SK-N-SH (cell line): Measurements from ENCODE around the gene KMT5C. TPM values are rescaled to one million over a fixed set of nuclear protein-coding genes. Genes with fewer than 3 reads are reported as not detected.

Experiments used
- CTCF ChIA-PET: fragments of 300-600, 350-600 bp; formaldehyde crosslinking; extraction: SDS; loops from one replicate; lab custom pipeline; 2021; lab: Yijun Ruan, JAX
- POLR2A ChIA-PET: fragments of 350-600 bp; sonication (Branson Sonifier 250); formaldehyde crosslinking; extraction: SDS; loops from one replicate; lab custom pipeline; 2020; ENCODE audit warnings: antibody characterized with exemption, inconsistent platforms; lab: Yijun Ruan, JAX
- DNase-seq: peaks from one replicate; pipeline ENCODE4 v3.0.0; 2012
- H2AFZ ChIP-seq: fragments of 200-600 bp; sonication (generic); 2 replicates; pipeline ENCODE4 v1.8.1; 2016; ENCODE audit warnings: antibody characterized with exemption, mild to moderate bottlenecking, low read depth
- H3F3A ChIP-seq: fragments of 200-600 bp; sonication (generic); replicated peaks from 2 replicates; pipeline ENCODE3; 2016; ENCODE audit warnings: antibody characterized with exemption, mild to moderate bottlenecking; ENCODE audit not compliant: insufficient read depth
- H3K27ac ChIP-seq, 2 experiments: fragments of 200-500 bp in 1 of 2; fragments of 200-600 bp in 1 of 2; sonication (Bioruptor generic) in 1 of 2; sonication (generic), shearing (Covaris generic) in 1 of 2; 2 replicates each; pipeline versions ENCODE4 v1.5.1 to v1.6.1; 2014 to 2016; ENCODE audit warnings: low read depth in 2 of 2, inconsistent platforms in 1 of 2, low read length in 1 of 2, mild to moderate bottlenecking in 1 of 2, mixed read lengths in 1 of 2
- H3K27me3 ChIP-seq: fragments of 200-600 bp; sonication (generic), shearing (Covaris generic); 2 replicates; pipeline ENCODE4 v1.6.1; 2016; ENCODE audit warnings: mixed run types; ENCODE audit not compliant: insufficient read depth
- H3K36me3 ChIP-seq, 2 experiments: fragments of 200-500 bp in 1 of 2; fragments of 200-600 bp in 1 of 2; sonication (Bioruptor generic) in 1 of 2; sonication (generic) in 1 of 2; replicated peaks in 1 of 2; 2 replicates each; pipeline versions ENCODE3 to v1.5.1; 2014 to 2016; ENCODE audit warnings: low read length in 1 of 2, mild to moderate bottlenecking in 1 of 2; ENCODE audit not compliant: insufficient read depth in 2 of 2, control insufficient read depth in 1 of 2
- H3K4me1 ChIP-seq, 2 experiments: fragments of 200-500 bp in 1 of 2; fragments of 200-600 bp in 1 of 2; sonication (Bioruptor generic) in 1 of 2; sonication (generic), shearing (Covaris generic) in 1 of 2; 2 replicates each; pipeline versions ENCODE4 v1.5.1 to v1.6.1; 2014 to 2016; ENCODE audit warnings: low read depth in 1 of 2, low read length in 1 of 2, mixed run types in 1 of 2; ENCODE audit not compliant: insufficient read depth in 2 of 2, control insufficient read depth in 1 of 2
- H3K4me2 ChIP-seq: fragments of 200-600 bp; sonication (generic), shearing (Covaris generic); 2 replicates; pipeline ENCODE4 v1.6.1; 2017; ENCODE audit warnings: mixed run types
- H3K4me3 ChIP-seq, 2 experiments: fragments of 200-500 bp in 1 of 2; fragments of 200-600 bp in 1 of 2; sonication (Bioruptor generic) in 1 of 2; sonication (generic), shearing (Covaris generic) in 1 of 2; 2 replicates each; pipeline versions ENCODE4 v1.5.1 to v1.8.1; 2014 to 2016; ENCODE audit warnings: low read depth in 2 of 2, inconsistent platforms in 1 of 2, low read length in 1 of 2, mild to moderate bottlenecking in 1 of 2, mixed read lengths in 1 of 2, moderate library complexity in 1 of 2
- H3K79me2 ChIP-seq: fragments of 200-600 bp; sonication (generic); 2 replicates; pipeline ENCODE4 v1.8.1; 2017; ENCODE audit warnings: mild to moderate bottlenecking; ENCODE audit not compliant: insufficient read depth
- H3K9ac ChIP-seq: fragments of 200-600 bp; sonication (generic); 2 replicates; pipeline ENCODE4 v1.6.1; 2017; ENCODE audit warnings: mixed run types
- H3K9me2 ChIP-seq: fragments of 200-600 bp; sonication (generic); 2 replicates; pipeline ENCODE4 v1.6.1; 2017; ENCODE audit warnings: mixed run types
- H3K9me3 ChIP-seq: fragments of 200-600 bp; sonication (generic); 2 replicates; pipeline ENCODE4 v1.6.1; 2017; ENCODE audit warnings: mixed run types, mild to moderate bottlenecking, moderate library complexity
- H4K20me1 ChIP-seq: fragments of 200-600 bp; sonication (generic); 2 replicates; pipeline ENCODE4 v1.6.1; 2017; ENCODE audit warnings: mild to moderate bottlenecking, mixed run types; ENCODE audit not compliant: insufficient read depth
- ELF1 ChIP-seq: IDR thresholded peaks from 2 replicates; pipeline ENCODE4 v1.4.0; 2012
- EZH2phosphoT487 ChIP-seq: fragments of 200-600 bp; sonication (generic); IDR thresholded peaks from 2 replicates; pipeline ENCODE4 v1.6.1; 2017; ENCODE audit warnings: low read depth, mixed run types, mild to moderate bottlenecking, antibody characterized with exemption, moderate library complexity, borderline replicate concordance
- FOSL2 ChIP-seq: IDR thresholded peaks from 2 replicates; pipeline ENCODE4 v1.4.0; 2012; ENCODE audit warnings: low read depth, mild to moderate bottlenecking, moderate library complexity, borderline replicate concordance
- MXI1 ChIP-seq: IDR thresholded peaks from 2 replicates; pipeline ENCODE4 v1.6.1; 2012; ENCODE audit warnings: mild to moderate bottlenecking, low read depth, low read length, improper control_type of control experiment
- NFIC ChIP-seq: IDR thresholded peaks from 2 replicates; pipeline ENCODE4 v1.4.0; 2012; ENCODE audit warnings: borderline replicate concordance
- NRF1 ChIP-seq: IDR thresholded peaks from 2 replicates; pipeline ENCODE4 v1.6.1; 2012; ENCODE audit warnings: low read depth, mild to moderate bottlenecking, low read length
- RCOR1 ChIP-seq: fragments of 150-350 bp; IDR thresholded peaks from 2 replicates; pipeline ENCODE4 v1.6.1; 2017; ENCODE audit warnings: antibody characterized with exemption, low read length
- RFX5 ChIP-seq: IDR thresholded peaks from 2 replicates; pipeline ENCODE4 v1.6.1; 2012; ENCODE audit warnings: mild to moderate bottlenecking, improper control_type of control experiment, low read length
- SMC3 ChIP-seq: IDR thresholded peaks from 2 replicates; pipeline ENCODE4 v1.6.1; 2012; ENCODE audit warnings: low read depth, low read length, improper control_type of control experiment
- TAF1 ChIP-seq: IDR thresholded peaks from 2 replicates; pipeline ENCODE4 v1.6.1; 2012; ENCODE audit warnings: low read depth, mild to moderate bottlenecking, low read length, moderate library complexity, borderline replicate concordance
- TCF12 ChIP-seq: IDR thresholded peaks from 2 replicates; pipeline ENCODE4 v1.4.0; 2012
- TEAD4 ChIP-seq: IDR thresholded peaks from 2 replicates; pipeline ENCODE4 v1.4.0; 2012; ENCODE audit warnings: mild to moderate bottlenecking, borderline replicate concordance; ENCODE audit not compliant: insufficient read depth
- YY1 ChIP-seq: IDR thresholded peaks from 2 replicates; pipeline ENCODE4 v1.4.0; 2012; ENCODE audit warnings: low read depth, mild to moderate bottlenecking
- WGBS: methylation state at CpG from one replicate; pipeline ENCODE4 v1.1.6; 2017; ENCODE audit warnings: low lambda C conversion rate; 5-methylcytosine and 5-hydroxymethylcytosine counted together
- polyA plus RNA-seq, 3 experiments: library from polyadenylated mRNA; depleted of rRNA; stranded (reverse); fragments of >200 nt; gene quantifications; 2 replicates each; pipeline ENCODE4 v1.2.3, GENCODE V29; 2012
- TF ChIP-seq, protein P1 (sequence below): fragments of 150-350 bp; IDR thresholded peaks from 2 replicates; pipeline ENCODE4 v1.6.1; 2016; ENCODE audit warnings: mild to moderate bottlenecking, low read depth, low read length
- TF ChIP-seq, protein P2 (sequence below): fragments of 200-600 bp; sonication (generic); IDR thresholded peaks from 2 replicates; pipeline ENCODE4 v1.6.1; 2017; ENCODE audit warnings: antibody characterized with exemption, mild to moderate bottlenecking, moderate library complexity
- TF ChIP-seq, protein P3 (sequence below): IDR thresholded peaks from 2 replicates; pipeline ENCODE4 v1.6.1; 2012; ENCODE audit warnings: mild to moderate bottlenecking, low read depth, low read length, moderate library complexity
- TF ChIP-seq, protein P4 (sequence below): fragments of 150-350 bp; IDR thresholded peaks from 2 replicates; pipeline ENCODE4 v1.6.1; 2017; ENCODE audit warnings: antibody characterized with exemption, low read length, low read depth, borderline replicate concordance

The KMT5C gene
- polyA plus RNA-seq, 1 of the 3 experiments (the other 2 are of a cell fraction): 14.0 TPM

DNA sequence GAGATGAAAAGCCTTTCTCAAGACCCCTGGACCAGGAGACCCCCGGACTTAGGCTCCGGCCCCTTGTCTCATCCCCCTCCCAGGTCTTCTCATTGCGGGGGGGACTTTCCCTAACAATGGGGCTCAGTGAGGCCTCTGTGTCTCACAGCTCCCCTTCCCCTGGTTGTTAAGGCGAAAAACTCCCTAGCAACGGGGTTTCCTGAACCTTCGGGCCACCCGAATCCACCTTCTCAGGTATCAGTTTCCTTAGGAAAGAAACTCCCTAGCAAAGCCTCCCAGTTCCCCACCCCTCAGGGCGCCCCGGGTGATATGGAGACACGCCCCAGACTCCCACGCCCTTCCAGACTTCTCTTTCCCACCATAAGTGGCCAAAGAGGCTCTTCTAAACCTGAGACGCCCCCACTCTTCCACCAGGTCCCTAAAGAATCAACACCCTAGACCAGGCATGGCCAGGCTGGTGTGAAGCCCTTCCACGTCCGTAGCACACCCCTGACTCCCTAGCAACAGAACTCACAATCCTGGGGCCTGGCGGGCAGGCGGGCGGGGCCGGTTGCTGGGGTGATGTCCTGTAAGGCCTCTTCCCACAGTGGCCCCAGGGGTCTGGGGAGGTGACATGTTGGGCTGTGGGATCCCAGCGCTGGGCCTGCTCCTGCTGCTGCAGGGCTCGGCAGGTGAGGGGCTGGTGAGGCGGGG, 36.7 kb downstream of the KMT5C start, which contains the start of gene TMEM190:
TSS of gene TMEM190 (plus strand) at position 586 of the 693 bp plus-strand sequence. CDS start at position 614, 28 bp downstream.
- H3K36me3 ChIP-seq: no peaks in the 10 kb centered on the region
- ChIA-PET CTCF (interaction anchor here (1.1 kb wide), 1 partner anchor 74 kb away, joined by 7 read pairs; no protein-coding TSS in a partner anchor), POLR2A (interaction anchor here (1.2 kb wide), 1 partner anchor 37 kb away, joined by 3 read pairs; the partner anchor contains the start of gene KMT5C)
- 83% methylated on average over 20 of the region's 21 CpGs for WGBS
- H3K9me3 ChIP-seq: no peaks in the 10 kb centered on the region
- H3F3A ChIP-seq: peaks cover 11% of the 10 kb centered on the region
- H3K9me2 ChIP-seq: no peaks in the 10 kb centered on the region
- H3K4me2 ChIP-seq: no peak within 1 kb of the TSS
- H3K4me3 ChIP-seq: no peak within 1 kb of the TSS
- H3K79me2 ChIP-seq: no peaks in the 10 kb centered on the region
- H2AFZ ChIP-seq: no peak within 1 kb of the TSS
- TF ChIP-seq FOSL2 (no peak), RFX5 (no peak), ELF1 (no peak), MXI1 (no peak), NFIC (no peak), TCF12 (no peak)
- TF ChIP-seq, protein P1, sequence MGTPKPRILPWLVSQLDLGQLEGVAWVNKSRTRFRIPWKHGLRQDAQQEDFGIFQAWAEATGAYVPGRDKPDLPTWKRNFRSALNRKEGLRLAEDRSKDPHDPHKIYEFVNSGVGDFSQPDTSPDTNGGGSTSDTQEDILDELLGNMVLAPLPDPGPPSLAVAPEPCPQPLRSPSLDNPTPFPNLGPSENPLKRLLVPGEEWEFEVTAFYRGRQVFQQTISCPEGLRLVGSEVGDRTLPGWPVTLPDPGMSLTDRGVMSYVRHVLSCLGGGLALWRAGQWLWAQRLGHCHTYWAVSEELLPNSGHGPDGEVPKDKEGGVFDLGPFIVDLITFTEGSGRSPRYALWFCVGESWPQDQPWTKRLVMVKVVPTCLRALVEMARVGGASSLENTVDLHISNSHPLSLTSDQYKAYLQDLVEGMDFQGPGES: no peak
- H3K27ac ChIP-seq: no peak within 1 kb of the TSS
- H3K27me3 ChIP-seq: no peaks in the 10 kb centered on the region
- DNase-seq: peak; percentile 32
- H3K4me1 ChIP-seq: peaks cover 19 to 22% of the 10 kb centered on the region in 2 experiments; a peak in 3 of 4 replicates
- no peaks in the 10 kb centered on the region for H4K20me1 ChIP-seq
- no peak within 1 kb of the TSS for H3K9ac ChIP-seq

DNA sequence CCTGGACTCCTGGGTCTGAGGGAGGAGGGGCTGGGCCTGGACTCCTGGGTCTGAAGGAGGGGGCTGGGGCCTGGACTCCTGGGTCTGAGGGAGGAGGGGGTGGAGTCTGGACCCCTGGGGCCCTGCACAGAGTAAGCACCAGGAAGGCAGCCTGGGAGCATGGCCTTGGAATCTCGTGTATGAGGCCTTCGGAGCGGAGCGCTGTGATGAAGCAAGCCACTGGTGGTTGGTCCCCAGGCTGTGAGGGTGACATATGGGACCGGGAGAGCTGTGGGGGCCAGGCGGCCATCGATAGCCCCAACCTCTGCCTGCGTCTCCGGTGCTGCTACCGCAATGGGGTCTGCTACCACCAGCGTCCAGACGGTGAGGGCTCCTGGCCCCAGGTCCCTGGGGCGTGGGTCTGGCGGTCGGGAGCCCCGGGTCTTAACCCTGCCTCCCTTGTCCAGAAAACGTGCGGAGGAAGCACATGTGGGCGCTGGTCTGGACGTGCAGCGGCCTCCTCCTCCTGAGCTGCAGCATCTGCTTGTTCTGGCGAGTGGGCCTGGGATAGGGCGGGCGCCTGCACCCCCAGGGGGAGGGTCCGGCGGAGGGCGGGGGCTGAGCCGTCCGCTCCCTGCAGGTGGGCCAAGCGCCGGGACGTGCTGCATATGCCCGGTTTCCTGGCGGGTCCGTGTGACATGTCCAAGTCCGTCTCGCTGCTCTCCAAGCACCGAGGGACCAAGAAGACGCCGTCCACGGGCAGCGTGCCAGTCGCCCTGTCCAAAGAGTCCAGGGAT, 37.9 kb downstream of the KMT5C start:
- Histone ChIP-seq H2AFZ (no peak overlapping the region), H3K9ac (no peak overlapping the region), H4K20me1 (no peaks in the 10 kb centered on the region), H3K4me2 (no peak overlapping the region), H3K4me1 (peaks cover 16 to 18% of the 10 kb centered on the region in 2 experiments; a peak in 3 of 4 replicates), H3K27ac (no peak overlapping the region), H3K36me3 (no peaks in the 10 kb centered on the region), H3K9me2 (no peaks in the 10 kb centered on the region), H3K4me3 (no peak overlapping the region), H3K9me3 (no peaks in the 10 kb centered on the region), H3K79me2 (no peaks in the 10 kb centered on the region), H3K27me3 (no peaks in the 10 kb centered on the region), H3F3A (peaks cover under 1% of the 10 kb centered on the region)
- ChIA-PET POLR2A (interaction anchor here (1.2 kb wide), 1 partner anchor 38 kb away, joined by 3 read pairs; the partner anchor contains the start of gene KMT5C), CTCF (interaction anchor here (0.9 to 1.0 kb wide), 2 partner anchors 40 to 236 kb away, joined by 3 read pairs; no protein-coding TSS in a partner anchor)
- DNase-seq: peak; percentile 41
- 80% methylated on average over 19 of the region's 43 CpGs for WGBS
- TF ChIP-seq, protein P2, sequence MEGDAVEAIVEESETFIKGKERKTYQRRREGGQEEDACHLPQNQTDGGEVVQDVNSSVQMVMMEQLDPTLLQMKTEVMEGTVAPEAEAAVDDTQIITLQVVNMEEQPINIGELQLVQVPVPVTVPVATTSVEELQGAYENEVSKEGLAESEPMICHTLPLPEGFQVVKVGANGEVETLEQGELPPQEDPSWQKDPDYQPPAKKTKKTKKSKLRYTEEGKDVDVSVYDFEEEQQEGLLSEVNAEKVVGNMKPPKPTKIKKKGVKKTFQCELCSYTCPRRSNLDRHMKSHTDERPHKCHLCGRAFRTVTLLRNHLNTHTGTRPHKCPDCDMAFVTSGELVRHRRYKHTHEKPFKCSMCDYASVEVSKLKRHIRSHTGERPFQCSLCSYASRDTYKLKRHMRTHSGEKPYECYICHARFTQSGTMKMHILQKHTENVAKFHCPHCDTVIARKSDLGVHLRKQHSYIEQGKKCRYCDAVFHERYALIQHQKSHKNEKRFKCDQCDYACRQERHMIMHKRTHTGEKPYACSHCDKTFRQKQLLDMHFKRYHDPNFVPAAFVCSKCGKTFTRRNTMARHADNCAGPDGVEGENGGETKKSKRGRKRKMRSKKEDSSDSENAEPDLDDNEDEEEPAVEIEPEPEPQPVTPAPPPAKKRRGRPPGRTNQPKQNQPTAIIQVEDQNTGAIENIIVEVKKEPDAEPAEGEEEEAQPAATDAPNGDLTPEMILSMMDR: no peak
- TF ChIP-seq, protein P3, sequence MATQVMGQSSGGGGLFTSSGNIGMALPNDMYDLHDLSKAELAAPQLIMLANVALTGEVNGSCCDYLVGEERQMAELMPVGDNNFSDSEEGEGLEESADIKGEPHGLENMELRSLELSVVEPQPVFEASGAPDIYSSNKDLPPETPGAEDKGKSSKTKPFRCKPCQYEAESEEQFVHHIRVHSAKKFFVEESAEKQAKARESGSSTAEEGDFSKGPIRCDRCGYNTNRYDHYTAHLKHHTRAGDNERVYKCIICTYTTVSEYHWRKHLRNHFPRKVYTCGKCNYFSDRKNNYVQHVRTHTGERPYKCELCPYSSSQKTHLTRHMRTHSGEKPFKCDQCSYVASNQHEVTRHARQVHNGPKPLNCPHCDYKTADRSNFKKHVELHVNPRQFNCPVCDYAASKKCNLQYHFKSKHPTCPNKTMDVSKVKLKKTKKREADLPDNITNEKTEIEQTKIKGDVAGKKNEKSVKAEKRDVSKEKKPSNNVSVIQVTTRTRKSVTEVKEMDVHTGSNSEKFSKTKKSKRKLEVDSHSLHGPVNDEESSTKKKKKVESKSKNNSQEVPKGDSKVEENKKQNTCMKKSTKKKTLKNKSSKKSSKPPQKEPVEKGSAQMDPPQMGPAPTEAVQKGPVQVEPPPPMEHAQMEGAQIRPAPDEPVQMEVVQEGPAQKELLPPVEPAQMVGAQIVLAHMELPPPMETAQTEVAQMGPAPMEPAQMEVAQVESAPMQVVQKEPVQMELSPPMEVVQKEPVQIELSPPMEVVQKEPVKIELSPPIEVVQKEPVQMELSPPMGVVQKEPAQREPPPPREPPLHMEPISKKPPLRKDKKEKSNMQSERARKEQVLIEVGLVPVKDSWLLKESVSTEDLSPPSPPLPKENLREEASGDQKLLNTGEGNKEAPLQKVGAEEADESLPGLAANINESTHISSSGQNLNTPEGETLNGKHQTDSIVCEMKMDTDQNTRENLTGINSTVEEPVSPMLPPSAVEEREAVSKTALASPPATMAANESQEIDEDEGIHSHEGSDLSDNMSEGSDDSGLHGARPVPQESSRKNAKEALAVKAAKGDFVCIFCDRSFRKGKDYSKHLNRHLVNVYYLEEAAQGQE: no peak
- TF ChIP-seq, protein P4, sequence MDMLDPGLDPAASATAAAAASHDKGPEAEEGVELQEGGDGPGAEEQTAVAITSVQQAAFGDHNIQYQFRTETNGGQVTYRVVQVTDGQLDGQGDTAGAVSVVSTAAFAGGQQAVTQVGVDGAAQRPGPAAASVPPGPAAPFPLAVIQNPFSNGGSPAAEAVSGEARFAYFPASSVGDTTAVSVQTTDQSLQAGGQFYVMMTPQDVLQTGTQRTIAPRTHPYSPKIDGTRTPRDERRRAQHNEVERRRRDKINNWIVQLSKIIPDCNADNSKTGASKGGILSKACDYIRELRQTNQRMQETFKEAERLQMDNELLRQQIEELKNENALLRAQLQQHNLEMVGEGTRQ: no peak
- no peak for TF ChIP-seq NRF1
- no peak for TF ChIP-seq YY1
- no peak for TF ChIP-seq TAF1
- TF ChIP-seq RCOR1: no peak
- TF ChIP-seq MXI1: no peak
- TF ChIP-seq SMC3: no peak
- no peak for TF ChIP-seq EZH2phosphoT487
- no peak for TF ChIP-seq TEAD4
- no peak for TF ChIP-seq RFX5
